ENCODE results near the gene GLT8D2.
"Not testable (repeated sequence)": the region's sequence is repeated elsewhere in the genome, so short reads cannot be mapped to it uniquely, and the experiment has no call there.

Gene GLT8D2

GRCh38 chr12:104024348-104024747 lies 25.6 kb downstream of the GLT8D2 start:
- H3K9me3 ChIP-seq (ENCODE audit: control insufficient read depth in 1 of 2, low read length in 2 of 2): peaks cover 0 to 3% of the 10 kb centered on the region in 2 donors
- H3K4me3 ChIP-seq (ENCODE audit: low read depth in 1 of 2, low read length in 2 of 2): no peak overlapping the region
- no peak overlapping the region for H3K27ac ChIP-seq (ENCODE audit: low read length)
- H3K4me1 ChIP-seq (ENCODE audit: control insufficient read depth in 1 of 2, insufficient read depth in 2 of 2, low read length in 2 of 2): no peaks in the 10 kb centered on the region
- H3K27me3 ChIP-seq (ENCODE audit: low read depth, low read length): no peaks in the 10 kb centered on the region
- H3K36me3 ChIP-seq (ENCODE audit: control insufficient read depth in 1 of 2, insufficient read depth in 2 of 2, low read length in 2 of 2): no peaks in the 10 kb centered on the region

GRCh38 chr12:104023710-104024109 lies 26.3 kb downstream of the GLT8D2 start:
- no peak overlapping the region for H3K4me3 ChIP-seq (ENCODE audit: low read depth in 1 of 2, low read length in 2 of 2)
- H3K27ac ChIP-seq (ENCODE audit: low read length): no peak overlapping the region
- H3K9me3 ChIP-seq (ENCODE audit: control insufficient read depth in 1 of 2, low read length in 2 of 2): peaks cover 0 to 3% of the 10 kb centered on the region in 2 donors
- H3K4me1 ChIP-seq (ENCODE audit: control insufficient read depth in 1 of 2, insufficient read depth in 2 of 2, low read length in 2 of 2): no peaks in the 10 kb centered on the region
- no peaks in the 10 kb centered on the region for H3K36me3 ChIP-seq (ENCODE audit: control insufficient read depth in 1 of 2, insufficient read depth in 2 of 2, low read length in 2 of 2)
- no peaks in the 10 kb centered on the region for H3K27me3 ChIP-seq (ENCODE audit: low read depth, low read length)

GRCh38 chr12:104022786-104023185 lies 27.2 kb downstream of the GLT8D2 start:
- H3K36me3 ChIP-seq (ENCODE audit: control insufficient read depth in 1 of 2, insufficient read depth in 2 of 2, low read length in 2 of 2): no peaks in the 10 kb centered on the region
- H3K4me3 ChIP-seq (ENCODE audit: low read depth in 1 of 2, low read length in 2 of 2): no peak overlapping the region

GRCh38 chr12:104021862-104022261 lies 28.1 kb downstream of the GLT8D2 start:
- not testable (repeated sequence) for H3K27me3 ChIP-seq (ENCODE audit: low read depth, low read length)

More at GRCh38 chr12:104022786-104023185, 27.2 kb downstream of the GLT8D2 start:
- Histone ChIP-seq H3K27ac (ENCODE audit: low read length) (no peak overlapping the region), H3K9me3 (ENCODE audit: control insufficient read depth in 1 of 2, low read length in 2 of 2) (peaks cover 0 to 3% of the 10 kb centered on the region in 2 donors), H3K27me3 (ENCODE audit: low read depth, low read length) (no peaks in the 10 kb centered on the region), H3K4me1 (ENCODE audit: control insufficient read depth in 1 of 2, insufficient read depth in 2 of 2, low read length in 2 of 2) (no peaks in the 10 kb centered on the region)

GRCh38 chr12:104012331-104012730 lies 37.7 kb downstream of the GLT8D2 start:
- Histone ChIP-seq H3K4me1 (ENCODE audit: control insufficient read depth in 1 of 2, insufficient read depth in 2 of 2, low read length in 2 of 2) (no peaks in the 10 kb centered on the region), H3K27me3 (ENCODE audit: low read depth, low read length) (no peaks in the 10 kb centered on the region), H3K27ac (ENCODE audit: low read length) (no peak overlapping the region), H3K9me3 (ENCODE audit: control insufficient read depth in 1 of 2, low read length in 2 of 2) (no peaks in the 10 kb centered on the region), H3K36me3 (ENCODE audit: control insufficient read depth in 1 of 2, insufficient read depth in 2 of 2, low read length in 2 of 2) (peaks cover 0 to 20% of the 10 kb centered on the region in 2 donors), H3K4me3 (ENCODE audit: low read depth in 1 of 2, low read length in 2 of 2) (no peak overlapping the region)

More at GRCh38 chr12:104021862-104022261, 28.1 kb downstream of the GLT8D2 start:
- H3K4me1 ChIP-seq (ENCODE audit: control insufficient read depth in 1 of 2, insufficient read depth in 2 of 2, low read length in 2 of 2); H3K27ac ChIP-seq (ENCODE audit: low read length); H3K4me3 ChIP-seq (ENCODE audit: low read depth in 1 of 2, low read length in 2 of 2); H3K36me3 ChIP-seq (ENCODE audit: control insufficient read depth in 1 of 2, insufficient read depth in 2 of 2, low read length in 2 of 2); H3K9me3 ChIP-seq (ENCODE audit: control insufficient read depth in 1 of 2, low read length in 2 of 2): not testable (repeated sequence)

GRCh38 chr12:104011253-104011652 lies 38.7 kb downstream of the GLT8D2 start:
- Histone ChIP-seq H3K27me3 (ENCODE audit: low read depth, low read length) (no peaks in the 10 kb centered on the region), H3K36me3 (ENCODE audit: control insufficient read depth in 1 of 2, insufficient read depth in 2 of 2, low read length in 2 of 2) (peaks cover 0 to 20% of the 10 kb centered on the region in 2 donors), H3K4me1 (ENCODE audit: control insufficient read depth in 1 of 2, insufficient read depth in 2 of 2, low read length in 2 of 2) (no peaks in the 10 kb centered on the region), H3K4me3 (ENCODE audit: low read depth in 1 of 2, low read length in 2 of 2) (no peak overlapping the region), H3K27ac (ENCODE audit: low read length) (no peak overlapping the region), H3K9me3 (ENCODE audit: control insufficient read depth in 1 of 2, low read length in 2 of 2) (no peaks in the 10 kb centered on the region)

GRCh38 chr12:104010606-104011169 lies 39.3 kb downstream of the GLT8D2 start:
- H3K9me3 ChIP-seq (ENCODE audit: control insufficient read depth in 1 of 2, low read length in 2 of 2): no peaks in the 10 kb centered on the region
- no peak overlapping the region for H3K4me3 ChIP-seq (ENCODE audit: low read depth in 1 of 2, low read length in 2 of 2)
- no peak overlapping the region for H3K27ac ChIP-seq (ENCODE audit: low read length)
- peaks cover 0 to 20% of the 10 kb centered on the region in 2 donors for H3K36me3 ChIP-seq (ENCODE audit: control insufficient read depth in 1 of 2, insufficient read depth in 2 of 2, low read length in 2 of 2)
- H3K27me3 ChIP-seq (ENCODE audit: low read depth, low read length): no peaks in the 10 kb centered on the region
- no peaks in the 10 kb centered on the region for H3K4me1 ChIP-seq (ENCODE audit: control insufficient read depth in 1 of 2, insufficient read depth in 2 of 2, low read length in 2 of 2)

GRCh38 chr12:104010121-104010520 lies 39.9 kb downstream of the GLT8D2 start:
- Histone ChIP-seq H3K27me3 (ENCODE audit: low read depth, low read length) (no peaks in the 10 kb centered on the region), H3K4me3 (ENCODE audit: low read depth in 1 of 2, low read length in 2 of 2) (no peak overlapping the region), H3K4me1 (ENCODE audit: control insufficient read depth in 1 of 2, insufficient read depth in 2 of 2, low read length in 2 of 2) (no peaks in the 10 kb centered on the region), H3K9me3 (ENCODE audit: control insufficient read depth in 1 of 2, low read length in 2 of 2) (no peaks in the 10 kb centered on the region), H3K36me3 (ENCODE audit: control insufficient read depth in 1 of 2, insufficient read depth in 2 of 2, low read length in 2 of 2) (peaks cover 0 to 20% of the 10 kb centered on the region in 2 donors), H3K27ac (ENCODE audit: low read length) (no peak overlapping the region)

- no peaks in the 10 kb centered on the region for H3K27me3 ChIP-seq (ENCODE audit: low read depth, low read length)
- H3K36me3 ChIP-seq (ENCODE audit: control insufficient read depth in 1 of 2, insufficient read depth in 2 of 2, low read length in 2 of 2): no peaks in the 10 kb centered on the region
- no peak overlapping the region for H3K27ac ChIP-seq (ENCODE audit: low read length)
- H3K4me3 ChIP-seq (ENCODE audit: low read depth in 1 of 2, low read length in 2 of 2): no peak overlapping the region
- no peaks in the 10 kb centered on the region for H3K9me3 ChIP-seq (ENCODE audit: control insufficient read depth in 1 of 2, low read length in 2 of 2)
- no peaks in the 10 kb centered on the region for H3K4me1 ChIP-seq (ENCODE audit: control insufficient read depth in 1 of 2, insufficient read depth in 2 of 2, low read length in 2 of 2)
Measured at GRCh38 chr12:104006929-104007328, 43.1 kb downstream of the GLT8D2 start.

- Histone ChIP-seq H3K36me3 (ENCODE audit: control insufficient read depth in 1 of 2, insufficient read depth in 2 of 2, low read length in 2 of 2) (no peaks in the 10 kb centered on the region), H3K4me3 (ENCODE audit: low read depth in 1 of 2, low read length in 2 of 2) (no peak overlapping the region), H3K9me3 (ENCODE audit: control insufficient read depth in 1 of 2, low read length in 2 of 2) (no peaks in the 10 kb centered on the region), H3K27me3 (ENCODE audit: low read depth, low read length) (no peaks in the 10 kb centered on the region), H3K4me1 (ENCODE audit: control insufficient read depth in 1 of 2, insufficient read depth in 2 of 2, low read length in 2 of 2) (no peaks in the 10 kb centered on the region), H3K27ac (ENCODE audit: low read length) (no peak overlapping the region)
Measured at GRCh38 chr12:104003596-104003995, 46.4 kb downstream of the GLT8D2 start.

GRCh38 chr12:104002686-104003085 lies 47.3 kb downstream of the GLT8D2 start:
- no peak overlapping the region for H3K4me3 ChIP-seq (ENCODE audit: low read depth in 1 of 2, low read length in 2 of 2)
- no peaks in the 10 kb centered on the region for H3K27me3 ChIP-seq (ENCODE audit: low read depth, low read length)
- H3K9me3 ChIP-seq (ENCODE audit: control insufficient read depth in 1 of 2, low read length in 2 of 2): no peaks in the 10 kb centered on the region
- no peaks in the 10 kb centered on the region for H3K36me3 ChIP-seq (ENCODE audit: control insufficient read depth in 1 of 2, insufficient read depth in 2 of 2, low read length in 2 of 2)
- no peaks in the 10 kb centered on the region for H3K4me1 ChIP-seq (ENCODE audit: control insufficient read depth in 1 of 2, insufficient read depth in 2 of 2, low read length in 2 of 2)
- H3K27ac ChIP-seq (ENCODE audit: low read length): no peak overlapping the region

GRCh38 chr12:104000807-104001434 lies 49.1 kb downstream of the GLT8D2 start:
- Histone ChIP-seq H3K4me1 (ENCODE audit: control insufficient read depth in 1 of 2, insufficient read depth in 2 of 2, low read length in 2 of 2) (no peaks in the 10 kb centered on the region), H3K27me3 (ENCODE audit: low read depth, low read length) (no peaks in the 10 kb centered on the region), H3K36me3 (ENCODE audit: control insufficient read depth in 1 of 2, insufficient read depth in 2 of 2, low read length in 2 of 2) (no peaks in the 10 kb centered on the region), H3K4me3 (ENCODE audit: low read depth in 1 of 2, low read length in 2 of 2) (no peak overlapping the region), H3K9me3 (ENCODE audit: control insufficient read depth in 1 of 2, low read length in 2 of 2) (no peaks in the 10 kb centered on the region), H3K27ac (ENCODE audit: low read length) (no peak overlapping the region)

Measured in muscle layer of duodenum (tissue), 2 donors.